Heart left ventricle (tissue), 13 donors: Measurements from ENCODE around the gene SMTNL1.

Experiments used
- CTCF ChIP-seq, 12 donors: fragments of 200-600 bp; sonication (generic) in 4 of 12; IDR thresholded peaks; one replicate each; pipeline versions ENCODE4 v1.5.0 to v1.8.0; 2018 to 2022; ENCODE audit warnings: antibody characterized with exemption in 12 of 12, mild to moderate bottlenecking in 5 of 12
- POLR2A ChIP-seq, 2 donors: fragments of 450-650 bp; IDR thresholded peaks; one replicate each; pipeline ENCODE4 v1.6.1; 2017; ENCODE audit warnings: antibody characterized with exemption in 2 of 2, mild to moderate bottlenecking in 2 of 2, moderate library complexity in 2 of 2
- donor health status: ischemic (EF 13 %, LVEDD 7.1; RV severe dilation, severe dysfunction).
- donor health status: DM: no; HTN: yes; CAD: no.
- donor health status: DM: no; HTN: no; CAD: no.
- donor health status: ischemic (EF 25% LVEDD 6.9; RV normal size, moderate dysfunction).
- donor health status: ischemic (EF 25% LVEDD 5.7; RV mildly dilated, moderate dysfunction).
- donor health status: ischemic (EF 35%, LVEDD 5.7; RV mildly dilated, moderate dysfunction).
- donor health status: nonischemic (EF 11% LVEDD 7.7; RV severe dilation, severe dysfunction).
- donor health status: DM: yes; HTN: yes; CAD: no.
- donor health status: PGD.
- donor health status: ischemic (EF 29% LVEDD 5.4; RV normal size, mild dysfunction).
- donor health status: nonischemic (EF 23%, LVEDD 6.1; RV moderate dilation, normal function).

GRCh38 chr11:57545883-57546282, 8.5 kb downstream of the SMTNL1 start:
- TF ChIP-seq CTCF (IDR thresholded peaks at IDR 0.05) (no peak), POLR2A (IDR thresholded peaks at IDR 0.05) (no peak)
